Suprapubic skin (tissue), 4 donors: ENCODE data around the gene CLECL1.

Source experiments
- CTCF ChIP-seq, 2 donors: fragments of 200-600 bp in 1 of 2; fragments of 450-650 bp in 1 of 2; sonication (generic) in 1 of 2; IDR thresholded peaks; one replicate each; pipeline ENCODE4 v1.5.1; 2016 to 2019; ENCODE audit warnings: antibody characterized with exemption in 2 of 2, mild to moderate bottlenecking in 1 of 2, moderate library complexity in 1 of 2
- EP300 ChIP-seq: sonication (generic); formaldehyde crosslinking; IDR thresholded peaks from one replicate; pipeline ENCODE4 v1.6.1; 2017; ENCODE audit warnings: antibody characterized with exemption
- POLR2A ChIP-seq, 2 donors: fragments of 450-650 bp; IDR thresholded peaks; one replicate each; pipeline ENCODE4 v1.6.1; 2017; ENCODE audit warnings: antibody characterized with exemption in 2 of 2, mild to moderate bottlenecking in 2 of 2, moderate library complexity in 2 of 2
- POLR2AphosphoS5 ChIP-seq, 3 donors: sonication (generic); formaldehyde crosslinking; IDR thresholded peaks; one replicate each; pipeline ENCODE4 v1.6.1; 2017; ENCODE audit warnings: antibody characterized with exemption in 3 of 3

GRCh38 chr12:9731797-9732196 is 1.1 kb downstream of the CLECL1 start:
- TF ChIP-seq POLR2AphosphoS5 (IDR thresholded peaks at IDR 0.05) (no peak), EP300 (no peak), CTCF (IDR thresholded peaks at IDR 0.05) (no peak), POLR2A (IDR thresholded peaks at IDR 0.05) (no peak)
